Liver (tissue), 2 donors: Measurements from ENCODE around the gene FTCD.

Experiments
- CTCF ChIP-seq: fragments of 150-350 bp; IDR thresholded peaks from 2 replicates; pipeline ENCODE4 v1.5.1; 2017; ENCODE audit warnings: improper control_type of control experiment, low read depth, low read length; ENCODE audit not compliant: missing input control
- MAX ChIP-seq: IDR thresholded peaks from 2 replicates; pipeline ENCODE4 v1.6.1; 2016; ENCODE audit warnings: antibody characterized with exemption
- donor health status: healthy.

- TF ChIP-seq MAX (no peak), CTCF (no peak)
Measured at GRCh38 chr21:46178961-46179360, 23.6 kb upstream of the FTCD start.
